GM19239 (cell line): Measurements from ENCODE around the gene PSG4.
"Not testable (repeated sequence)": the region's sequence is repeated elsewhere in the genome, so short reads cannot be mapped to it uniquely, and the experiment has no call there.

Source experiments
- DNase-seq: peaks from one replicate; pipeline ENCODE4 v3.0.0; 2011; ENCODE audit warnings: low spot score; ENCODE audit not compliant: insufficient read length
- FAIRE-seq: peaks from 2 replicates; lab custom pipeline; 2011; peaks lifted over from hg19 to GRCh38; lab: Jason Lieb, UNC

The PSG4 gene

GRCh38 chr19:43205471-43206105 lies at the start of gene PSG4:
TSS of gene PSG4 (minus strand) at chr19:43205638. CDS start at chr19:43205536, 102 bp downstream.
- not testable (repeated sequence) for FAIRE-seq

DNA sequence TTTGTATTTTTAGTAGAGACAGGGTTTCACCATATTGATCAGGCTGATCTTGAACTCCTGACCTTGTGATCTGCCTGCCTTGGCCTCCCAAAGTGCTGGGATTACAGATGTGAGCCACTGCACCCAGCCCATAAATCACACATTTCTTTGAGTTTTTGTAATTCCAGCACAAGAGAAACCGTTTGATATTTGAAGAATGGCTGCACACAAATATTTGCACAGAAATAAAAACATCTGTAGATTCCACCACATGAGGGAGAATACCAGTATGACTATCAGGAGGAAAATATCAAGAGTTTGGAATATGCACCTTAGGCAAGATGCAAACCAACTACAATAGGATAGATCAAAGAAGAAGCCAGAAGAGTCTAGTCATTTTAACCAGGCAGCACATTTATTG lies 46.0 kb upstream of the PSG4 start:
- FAIRE-seq, DNase-seq: not testable (repeated sequence)

More at GRCh38 chr19:43205471-43206105, at the start of gene PSG4:
- DNase-seq = not testable (repeated sequence)

GRCh38 chr19:43250296-43250695 lies 44.9 kb upstream of the PSG4 start:
- DNase-seq, FAIRE-seq: not testable (repeated sequence)

DNA sequence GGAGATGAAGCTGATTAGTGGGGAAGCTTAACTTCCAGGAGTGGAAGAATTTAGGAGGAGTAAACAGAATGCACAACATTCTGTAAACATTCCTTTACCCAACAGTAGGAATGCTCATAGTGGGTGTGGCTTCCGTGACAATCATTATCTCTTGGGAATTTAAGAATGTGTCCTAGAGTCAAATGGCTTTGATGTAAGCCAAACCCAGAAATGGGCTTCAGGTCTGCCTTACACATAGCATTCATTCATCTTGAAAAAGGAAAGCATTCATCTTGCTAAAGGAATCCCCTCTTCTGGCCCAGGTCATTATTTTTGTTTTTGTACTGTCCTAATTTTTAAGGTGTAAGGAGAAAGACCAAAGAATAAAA lies 43.2 kb upstream of the PSG4 start:
- not testable (repeated sequence) for FAIRE-seq, DNase-seq

GRCh38 chr19:43247243-43247880 lies 41.9 kb upstream of the PSG4 start:
- FAIRE-seq = not testable (repeated sequence)

GRCh38 chr19:43245848-43246247 lies 40.4 kb upstream of the PSG4 start:
- not testable (repeated sequence) for FAIRE-seq, DNase-seq

More at GRCh38 chr19:43247243-43247880, 41.9 kb upstream of the PSG4 start:
- not testable (repeated sequence) for DNase-seq

DNA sequence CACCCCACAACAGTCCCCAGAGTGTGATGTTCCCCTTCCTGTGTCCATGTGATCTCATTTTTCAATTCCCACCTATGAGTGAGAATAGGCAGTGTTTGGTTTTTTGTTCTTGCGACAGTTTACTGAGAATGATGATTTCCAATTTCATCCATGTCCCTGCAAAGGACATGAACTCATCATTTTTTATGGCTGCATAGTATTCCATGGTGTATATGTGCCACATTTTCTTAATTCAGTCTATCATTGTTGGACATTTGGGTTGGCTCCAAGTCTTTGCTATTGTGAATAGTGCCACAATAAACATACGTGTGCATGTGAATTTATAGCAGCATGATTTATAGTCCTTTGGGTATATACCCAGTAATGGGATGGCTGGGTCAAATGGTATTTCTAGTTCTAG lies 36.8 kb upstream of the PSG4 start:
- not testable (repeated sequence) for FAIRE-seq, DNase-seq

GRCh38 chr19:43238213-43238612 lies 32.8 kb upstream of the PSG4 start:
- not testable (repeated sequence) for FAIRE-seq, DNase-seq

- FAIRE-seq, DNase-seq: not testable (repeated sequence)
These were observed 30.2 kb upstream of the PSG4 start for GRCh38 chr19:43235686-43236085.

GRCh38 chr19:43229315-43229714 lies 23.9 kb upstream of the PSG4 start:
- DNase-seq = no peak
- no peak for FAIRE-seq

DNA sequence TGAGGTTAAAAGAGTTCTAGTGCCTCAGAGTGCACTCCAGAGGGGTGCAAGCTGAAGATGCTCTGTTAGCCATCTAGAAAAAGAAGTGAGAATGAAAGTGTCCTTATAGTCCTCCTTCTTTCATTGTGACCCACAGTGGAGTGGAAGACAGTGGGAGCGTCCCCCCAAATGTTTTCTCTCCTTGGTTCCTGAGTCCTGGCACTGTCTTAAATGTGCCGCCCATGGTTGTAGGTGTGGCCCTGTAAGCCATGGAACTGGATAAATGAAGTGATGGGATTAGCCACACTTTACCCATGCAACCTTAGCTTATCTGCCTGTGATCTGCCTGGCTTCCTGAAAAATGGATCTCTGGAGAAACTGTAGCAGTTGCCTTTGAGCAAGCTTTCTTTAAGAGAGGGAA lies 23.3 kb upstream of the PSG4 start:
- not testable (repeated sequence) for FAIRE-seq, DNase-seq

DNA sequence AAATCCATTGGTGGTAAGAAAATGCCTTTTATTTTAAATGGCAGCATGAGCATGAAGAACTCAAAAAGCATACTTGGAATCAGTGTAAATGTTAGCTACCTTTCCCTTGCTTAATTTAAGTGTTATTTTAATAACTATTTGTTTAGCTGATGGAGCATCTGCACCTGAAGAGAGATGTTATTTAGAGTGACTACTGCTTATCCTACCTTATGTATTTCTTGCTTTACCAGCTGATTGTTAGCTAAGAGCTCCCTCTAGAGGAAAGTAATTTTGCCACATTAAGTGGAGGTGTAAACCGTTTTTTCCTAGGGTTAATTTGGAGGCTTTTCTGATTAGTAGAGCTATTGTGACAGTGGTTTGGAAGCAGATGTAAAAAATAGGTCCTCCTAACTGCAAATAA lies 21.5 kb upstream of the PSG4 start:
- not testable (repeated sequence) for DNase-seq, FAIRE-seq

DNA sequence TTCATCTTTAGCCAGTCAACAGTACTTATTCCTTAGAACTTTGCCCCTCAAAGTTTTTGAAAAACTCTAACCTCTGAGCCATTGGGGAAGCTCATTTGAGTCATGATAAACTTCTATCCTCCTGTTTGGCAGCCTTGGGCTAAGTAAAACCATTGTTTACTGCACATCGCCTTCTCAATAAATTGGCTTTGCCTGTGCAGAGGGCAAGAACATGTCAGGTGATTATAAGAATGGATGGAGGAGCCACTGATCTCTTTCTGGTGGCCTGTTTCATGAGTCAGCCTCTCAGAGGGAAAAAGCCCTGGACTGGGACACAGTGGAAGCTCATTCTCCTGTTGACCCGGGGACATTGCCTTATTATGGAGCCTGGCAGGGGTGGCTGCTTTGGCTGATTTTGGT lies 19.4 kb upstream of the PSG4 start:
- FAIRE-seq = no peak
- DNase-seq = no peak

DNA sequence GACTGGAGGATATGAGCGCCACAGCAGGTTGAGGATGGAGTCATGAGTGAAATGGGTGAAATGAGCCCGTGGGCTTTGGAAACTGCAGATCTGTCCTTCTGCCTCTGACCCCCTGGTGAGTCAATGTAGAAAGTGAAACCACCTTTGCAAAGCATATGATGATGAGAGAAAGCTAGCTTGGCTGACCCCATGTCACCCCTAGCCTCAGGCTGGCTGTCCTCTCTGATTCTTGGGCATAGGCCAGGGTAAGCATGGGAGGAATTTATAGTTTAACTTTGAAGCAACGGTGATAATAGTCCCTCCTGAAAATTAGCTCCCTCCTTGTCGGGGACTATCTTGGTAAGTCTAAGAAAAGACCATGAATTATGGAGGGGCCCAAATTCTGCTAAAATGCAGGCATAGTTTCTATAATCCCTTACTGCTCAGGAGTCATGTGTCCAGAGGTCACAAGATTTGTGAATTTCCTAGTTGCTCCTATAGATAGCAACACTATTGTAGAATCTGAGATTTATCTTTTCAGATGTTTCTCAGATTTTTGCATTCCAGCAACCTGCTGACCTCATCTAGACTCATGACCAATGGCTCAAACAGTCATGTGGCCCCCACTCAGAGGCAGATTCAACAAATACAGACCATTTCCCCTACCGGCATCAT lies 18.9 kb upstream of the PSG4 start:
- not testable (repeated sequence) for FAIRE-seq, DNase-seq

GRCh38 chr19:43221891-43222290 lies 16.5 kb upstream of the PSG4 start:
- not testable (repeated sequence) for DNase-seq, FAIRE-seq

- FAIRE-seq, DNase-seq: not testable (repeated sequence)
These were observed 13.7 kb upstream of the PSG4 start for GRCh38 chr19:43219136-43219535.

GRCh38 chr19:43215881-43216280 lies 10.4 kb upstream of the PSG4 start:
- not testable (repeated sequence) for FAIRE-seq, DNase-seq

DNA sequence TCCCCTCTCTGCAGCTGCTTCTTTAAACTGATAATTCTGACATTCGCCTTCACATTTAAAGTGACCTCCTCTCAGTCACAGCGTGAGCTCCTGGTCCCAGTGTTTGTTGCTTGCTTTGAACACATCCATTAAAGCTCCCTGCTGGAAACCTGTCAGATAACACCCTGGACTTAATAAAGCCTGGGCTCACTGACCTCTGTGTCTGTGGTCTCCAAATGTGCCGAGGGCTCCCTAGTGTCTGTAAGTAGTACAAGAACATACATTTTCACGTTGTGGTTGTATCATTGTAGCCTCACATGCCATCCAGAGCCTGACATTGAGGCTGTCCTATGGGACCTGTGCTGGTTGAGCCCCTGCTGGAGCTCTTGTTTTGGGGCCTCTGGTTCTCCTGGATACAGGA lies 2.6 kb upstream of the PSG4 start:
- no peak for FAIRE-seq

GRCh38 chr19:43207174-43207573 lies 1.7 kb upstream of the PSG4 start:
- DNase-seq, FAIRE-seq: not testable (repeated sequence)

More for the DNA sequence above, 2.6 kb upstream of the PSG4 start:
- no peak for DNase-seq

DNA sequence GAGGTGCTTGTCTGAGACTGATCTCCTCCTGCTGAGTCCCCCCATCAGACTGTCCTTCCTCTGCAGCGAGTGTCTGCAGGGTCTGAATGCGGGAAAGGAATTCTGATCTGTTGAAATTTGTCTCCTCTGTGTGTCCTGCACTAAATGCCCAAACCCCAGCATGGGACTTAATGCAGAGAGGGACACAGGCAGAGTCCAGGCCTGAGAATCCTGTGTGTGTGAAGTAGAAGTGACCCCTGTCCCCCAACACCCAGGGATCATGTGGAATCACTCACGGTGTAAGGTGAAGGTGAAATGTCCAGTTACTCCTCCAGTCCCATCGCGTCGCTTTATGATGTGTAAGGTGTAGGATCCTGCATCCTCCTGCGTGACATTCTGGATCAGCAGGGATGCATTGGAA lies 1.8 kb downstream of the PSG4 start:
- FAIRE-seq, DNase-seq: not testable (repeated sequence)

GRCh38 chr19:43201891-43202290 lies 3.5 kb downstream of the PSG4 start:
- DNase-seq, FAIRE-seq: not testable (repeated sequence)
